ENCODE measurements around the gene CCDC102A.

- TF ChIP-seq FOXP1 (CRISPR knock-in tag; IDR thresholded peaks at IDR 0.05), result no peak
- no peak for TF ChIP-seq ZNF445 (CRISPR knock-in tag; IDR thresholded peaks at IDR 0.05; ENCODE audit: low read depth)
- 0 out of 6 replicates have a peak, but pooled peaks of 1 of the 3 experiments have one; percentile 6 for TF ChIP-seq CTCF (IDR thresholded peaks at IDR 0.05 in 2 of 3, conservative IDR thresholded peaks at IDR 0.05 in 1 of 3; ENCODE audit: insufficient read depth in 2 of 3, low read depth in 1 of 3, low read length in 3 of 3)
- no peak for TF ChIP-seq ZNF431 (CRISPR knock-in tag; IDR thresholded peaks at IDR 0.05)
- TF ChIP-seq ATF3 (IDR thresholded peaks at IDR 0.05), result no peak
- no peak for TF ChIP-seq ATF3 (CRISPR knock-in tag; conservative IDR thresholded peaks at IDR 0.05)
- no peak for TF ChIP-seq ZNF785 (CRISPR knock-in tag; IDR thresholded peaks at IDR 0.05)
- no peak for TF ChIP-seq ZNF24 (IDR thresholded peaks at IDR 0.05)
- no peak for TF ChIP-seq CBFB (CRISPR knock-in tag; IDR thresholded peaks at IDR 0.05)
- no peak for TF ChIP-seq HCFC1 (IDR thresholded peaks at IDR 0.05; ENCODE audit: low read depth, low read length)
Measured at GRCh38 chr16:57518520-57518919, 17.9 kb downstream of the CCDC102A start.

All from K562 (cell line).